MM.1S (cell line): ENCODE results near the gene PDE10A.
"Not testable (repeated sequence)": the region's sequence is repeated elsewhere in the genome, so short reads cannot be mapped to it uniquely, and the experiment has no call there.

Experiments used
- DNase-seq: peaks from one replicate; pipeline ENCODE4 v3.0.0-alpha.2; 2015
- H2AFZ ChIP-seq: fragments of 300-600 bp; sonication (generic); 2 replicates; pipeline ENCODE4 v1.6.0; 2016; ENCODE audit warnings: antibody characterized with exemption, low read length
- H3F3A ChIP-seq: fragments of 300-600 bp; sonication (generic); 2 replicates; pipeline ENCODE4 v1.6.1; 2016; ENCODE audit warnings: mild to moderate bottlenecking, antibody characterized with exemption, low read length, moderate library complexity, mixed read lengths; ENCODE audit not compliant: insufficient read depth
- H3K27ac ChIP-seq: fragments of 300-600 bp; sonication (generic); 2 replicates; pipeline ENCODE4 v1.5.1; 2016; ENCODE audit warnings: mild to moderate bottlenecking, low read length
- H3K27me3 ChIP-seq: fragments of 300-600 bp; sonication (generic); replicated peaks from 2 replicates; pipeline ENCODE4 v1.6.0; 2016; ENCODE audit warnings: low read length; ENCODE audit not compliant: insufficient read depth
- H3K36me3 ChIP-seq: fragments of 300-600 bp; sonication (generic); replicated peaks from 2 replicates; pipeline ENCODE4 v1.6.1; 2016; ENCODE audit warnings: mild to moderate bottlenecking, low read length, mixed read lengths; ENCODE audit not compliant: insufficient read depth
- H3K4me1 ChIP-seq: fragments of 300-600 bp; sonication (generic); 2 replicates; pipeline ENCODE4 v1.6.1; 2016; ENCODE audit warnings: low read length, mixed read lengths
- H3K4me2 ChIP-seq: fragments of 300-600 bp; sonication (generic); 2 replicates; pipeline ENCODE4 v1.6.0; 2016; ENCODE audit warnings: low read depth, low read length
- H3K4me3 ChIP-seq: fragments of 300-600 bp; sonication (generic); 2 replicates; pipeline ENCODE4 v1.5.1; 2016; ENCODE audit warnings: low read length, mixed read lengths
- H3K79me2 ChIP-seq: fragments of 300-600 bp; sonication (generic); 2 replicates; pipeline ENCODE4 v1.6.1; 2016; ENCODE audit warnings: mixed run types, low read length, mixed read lengths
- H3K9ac ChIP-seq: fragments of 300-600 bp; sonication (generic); 2 replicates; pipeline ENCODE4 v1.6.1; 2016; ENCODE audit warnings: low read length, mixed read lengths
- H3K9me2 ChIP-seq: fragments of 300-600 bp; sonication (generic); replicated peaks from 2 replicates; pipeline ENCODE4 v1.6.1; 2016; ENCODE audit warnings: mild to moderate bottlenecking, low read length, mixed read lengths; ENCODE audit not compliant: insufficient read depth
- H3K9me3 ChIP-seq: fragments of 300-600 bp; sonication (generic); replicated peaks from 2 replicates; pipeline ENCODE4 v1.6.1; 2016; ENCODE audit warnings: mild to moderate bottlenecking, low read length, mixed read lengths; ENCODE audit not compliant: insufficient read depth
- H4K20me1 ChIP-seq: fragments of 300-600 bp; sonication (generic); 2 replicates; pipeline ENCODE4 v1.6.1; 2016; ENCODE audit warnings: mild to moderate bottlenecking, low read length, moderate library complexity, mixed read lengths; ENCODE audit not compliant: insufficient read depth
- EZH2 ChIP-seq: fragments of 300-600 bp; sonication (generic); optimal IDR thresholded peaks from 2 replicates; pipeline ENCODE3; 2017; ENCODE audit warnings: low read depth, mild to moderate bottlenecking, antibody characterized with exemption, low read length, mixed read lengths
- EZH2phosphoT487 ChIP-seq: fragments of 300-600 bp; sonication (generic); IDR thresholded peaks from 2 replicates; pipeline ENCODE4 v1.6.1; 2018; ENCODE audit warnings: antibody characterized with exemption, low read length
- TF ChIP-seq, protein P1 (sequence below): fragments of 300-600 bp; sonication (generic); IDR thresholded peaks from 2 replicates; pipeline ENCODE4 v1.5.1; 2016; ENCODE audit warnings: antibody characterized with exemption, low read length, mixed read lengths

The PDE10A gene

DNA sequence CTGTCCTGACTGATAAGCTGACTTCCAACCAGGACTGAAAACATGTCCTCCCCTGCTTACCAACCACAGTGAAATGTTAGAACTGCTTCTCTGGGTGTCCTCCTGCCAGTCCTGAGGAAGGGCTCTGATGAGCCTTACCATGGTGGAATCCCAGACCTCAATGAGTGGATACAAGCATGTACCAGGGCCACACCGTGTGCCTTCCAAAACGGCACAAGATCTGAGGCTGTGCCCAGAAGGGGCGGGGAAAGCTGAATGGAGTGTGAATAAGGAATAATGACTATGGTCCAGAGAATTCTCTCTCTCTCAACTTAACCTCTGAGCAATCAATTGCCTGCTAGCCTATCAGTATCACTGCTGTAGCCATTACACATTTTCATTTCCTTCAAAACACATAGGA lies 51.7 kb downstream of the PDE10A start:
- Histone ChIP-seq H3K27ac (no peak overlapping the region), H3K4me1 (no peaks in the 10 kb centered on the region), H3K9me3 (no peaks in the 10 kb centered on the region), H2AFZ (no peak overlapping the region), H3K4me3 (no peak overlapping the region), H3K4me2 (no peak overlapping the region), H4K20me1 (no peaks in the 10 kb centered on the region), H3K27me3 (no peaks in the 10 kb centered on the region), H3K79me2 (no peaks in the 10 kb centered on the region), H3K9ac (no peak overlapping the region), H3K9me2 (no peaks in the 10 kb centered on the region), H3K36me3 (no peaks in the 10 kb centered on the region), H3F3A (no peaks in the 10 kb centered on the region)
- no peak for DNase-seq
- TF ChIP-seq EZH2 (no peak), EZH2phosphoT487 (no peak)
- TF ChIP-seq, protein P1, sequence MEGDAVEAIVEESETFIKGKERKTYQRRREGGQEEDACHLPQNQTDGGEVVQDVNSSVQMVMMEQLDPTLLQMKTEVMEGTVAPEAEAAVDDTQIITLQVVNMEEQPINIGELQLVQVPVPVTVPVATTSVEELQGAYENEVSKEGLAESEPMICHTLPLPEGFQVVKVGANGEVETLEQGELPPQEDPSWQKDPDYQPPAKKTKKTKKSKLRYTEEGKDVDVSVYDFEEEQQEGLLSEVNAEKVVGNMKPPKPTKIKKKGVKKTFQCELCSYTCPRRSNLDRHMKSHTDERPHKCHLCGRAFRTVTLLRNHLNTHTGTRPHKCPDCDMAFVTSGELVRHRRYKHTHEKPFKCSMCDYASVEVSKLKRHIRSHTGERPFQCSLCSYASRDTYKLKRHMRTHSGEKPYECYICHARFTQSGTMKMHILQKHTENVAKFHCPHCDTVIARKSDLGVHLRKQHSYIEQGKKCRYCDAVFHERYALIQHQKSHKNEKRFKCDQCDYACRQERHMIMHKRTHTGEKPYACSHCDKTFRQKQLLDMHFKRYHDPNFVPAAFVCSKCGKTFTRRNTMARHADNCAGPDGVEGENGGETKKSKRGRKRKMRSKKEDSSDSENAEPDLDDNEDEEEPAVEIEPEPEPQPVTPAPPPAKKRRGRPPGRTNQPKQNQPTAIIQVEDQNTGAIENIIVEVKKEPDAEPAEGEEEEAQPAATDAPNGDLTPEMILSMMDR: no peak

- not testable (repeated sequence) for H4K20me1 ChIP-seq, H3K79me2 ChIP-seq, H3K4me3 ChIP-seq, DNase-seq, H3K36me3 ChIP-seq, H3K4me1 ChIP-seq, H3F3A ChIP-seq, H3K27ac ChIP-seq, H3K4me2 ChIP-seq, H3K9me3 ChIP-seq, H2AFZ ChIP-seq, H3K9me2 ChIP-seq, H3K9ac ChIP-seq, H3K27me3 ChIP-seq
Observed at GRCh38 chr6:165608577-165608976, 54.5 kb downstream of the PDE10A start.

DNA sequence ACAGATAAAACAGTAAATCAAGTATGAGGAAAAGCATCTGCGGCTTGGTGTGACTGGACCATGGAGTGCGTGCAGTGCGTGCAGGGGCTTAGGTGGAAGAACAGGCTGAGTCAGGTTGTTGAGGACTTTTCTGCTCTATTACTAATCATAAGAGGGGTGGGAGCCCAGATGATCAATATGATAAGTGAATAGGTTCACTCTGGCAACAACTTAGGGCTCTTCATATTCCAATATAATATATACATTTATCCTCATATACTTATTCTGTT lies 56.4 kb downstream of the PDE10A start:
- Histone ChIP-seq H4K20me1 (no peaks in the 10 kb centered on the region), H3K4me1 (no peaks in the 10 kb centered on the region), H3F3A (no peaks in the 10 kb centered on the region), H3K27me3 (no peaks in the 10 kb centered on the region), H3K9ac (no peak overlapping the region), H3K4me2 (no peak overlapping the region), H3K79me2 (no peaks in the 10 kb centered on the region), H2AFZ (no peak overlapping the region), H3K9me3 (no peaks in the 10 kb centered on the region), H3K27ac (no peak overlapping the region), H3K4me3 (no peak overlapping the region), H3K9me2 (no peaks in the 10 kb centered on the region), H3K36me3 (no peaks in the 10 kb centered on the region)
- TF ChIP-seq, protein P1: no peak
- no peak for DNase-seq

- Histone ChIP-seq H3K79me2 (no peaks in the 10 kb centered on the region), H3K4me2 (no peak overlapping the region), H3K27ac (no peak overlapping the region), H3K4me3 (no peak overlapping the region), H2AFZ (no peak overlapping the region), H3K27me3 (no peaks in the 10 kb centered on the region), H3K4me1 (no peaks in the 10 kb centered on the region), H3K9me3 (no peaks in the 10 kb centered on the region), H4K20me1 (no peaks in the 10 kb centered on the region), H3K36me3 (no peaks in the 10 kb centered on the region), H3K9me2 (no peaks in the 10 kb centered on the region), H3F3A (no peaks in the 10 kb centered on the region), H3K9ac (no peak overlapping the region)
- DNase-seq: no peak
- TF ChIP-seq, protein P1: no peak
- no peak for TF ChIP-seq EZH2phosphoT487
- TF ChIP-seq EZH2: no peak
Observed at GRCh38 chr6:165605901-165606739, 56.9 kb downstream of the PDE10A start.
